Erythroblast (primary cell): Measurements from ENCODE around the gene C3orf18.

ENCODE experiments used
- GATA1 ChIP-seq: IDR thresholded peaks from 2 replicates; pipeline ENCODE4 v1.6.1; 2011; ENCODE audit warnings: low read depth, mild to moderate bottlenecking, control low read depth, low read length, moderate library complexity
- POLR2A ChIP-seq: IDR thresholded peaks from 2 replicates; pipeline ENCODE4 v1.6.1; 2011; ENCODE audit warnings: mild to moderate bottlenecking, low read length

DNA sequence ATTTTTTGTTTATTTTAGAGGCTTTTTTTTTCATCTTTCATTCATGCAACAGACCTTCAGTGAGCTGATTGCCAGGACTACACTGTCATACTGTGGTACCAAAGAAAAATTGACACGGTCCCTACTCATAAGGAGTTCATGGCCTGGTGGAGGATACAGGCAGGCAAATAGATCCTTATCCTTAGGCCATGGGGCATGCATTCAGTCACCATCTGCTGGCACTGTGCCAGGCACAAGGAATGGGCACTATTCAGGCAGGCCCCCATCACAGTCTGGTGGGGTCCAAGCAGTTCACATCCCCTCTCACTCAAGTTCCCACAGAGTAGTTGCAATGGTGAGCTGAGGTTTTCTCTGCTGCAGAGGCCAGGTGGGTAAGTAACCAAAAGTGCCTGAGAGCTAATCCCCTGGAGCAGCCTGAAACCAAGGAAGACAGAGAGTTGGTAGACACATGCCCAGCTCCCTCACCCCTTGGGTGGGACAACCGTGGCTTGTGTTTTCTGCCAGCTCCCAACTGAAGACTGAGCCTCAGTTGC, 26.8 kb upstream of the C3orf18 start:
- TF ChIP-seq POLR2A (no peak), GATA1 (no peak)
